HEK293 (cell line): ENCODE data around the gene ITIH5.

ENCODE experiments used
- CTCF ChIP-seq: fragments of 450-650 bp; formaldehyde crosslinking; IDR thresholded peaks from 2 replicates; pipeline ENCODE4 v1.5.1; 2016; ENCODE audit warnings: missing biosample characterization, missing genetic modification characterization
- TF ChIP-seq, protein P1 (sequence below): fragments of 450-650 bp; formaldehyde crosslinking; IDR thresholded peaks from 2 replicates; pipeline ENCODE4 v1.5.1; 2017; ENCODE audit warnings: missing biosample characterization, missing genetic modification characterization

DNA sequence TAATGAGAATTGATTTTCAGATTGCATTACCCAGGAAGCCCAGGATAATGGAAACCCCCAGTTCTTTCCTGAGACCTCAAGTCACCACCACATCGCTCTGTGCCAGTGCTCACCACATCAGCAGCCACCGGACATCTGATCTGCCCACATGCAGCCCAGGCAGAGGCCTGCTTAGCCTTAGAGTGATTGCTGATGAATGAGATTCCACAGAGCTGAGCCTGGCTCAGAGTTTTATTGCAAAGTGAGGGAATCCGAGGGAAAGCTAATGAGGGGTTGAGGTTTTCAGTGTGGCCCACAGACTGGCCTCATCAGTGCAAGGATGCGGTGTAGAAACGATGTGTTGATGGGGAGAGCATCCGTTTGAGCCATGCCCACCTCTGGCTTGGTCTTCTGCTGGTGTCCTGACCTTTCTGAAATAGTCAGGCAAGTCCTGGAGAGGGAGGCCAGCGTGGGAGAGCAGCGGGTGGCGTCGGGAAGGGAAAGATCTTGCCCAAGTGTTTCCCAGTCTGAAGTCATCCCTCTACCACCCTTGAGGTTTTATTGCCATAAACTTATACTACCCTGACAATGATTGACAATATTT, 120.3 kb downstream of the ITIH5 start:
- TF ChIP-seq, protein P1, sequence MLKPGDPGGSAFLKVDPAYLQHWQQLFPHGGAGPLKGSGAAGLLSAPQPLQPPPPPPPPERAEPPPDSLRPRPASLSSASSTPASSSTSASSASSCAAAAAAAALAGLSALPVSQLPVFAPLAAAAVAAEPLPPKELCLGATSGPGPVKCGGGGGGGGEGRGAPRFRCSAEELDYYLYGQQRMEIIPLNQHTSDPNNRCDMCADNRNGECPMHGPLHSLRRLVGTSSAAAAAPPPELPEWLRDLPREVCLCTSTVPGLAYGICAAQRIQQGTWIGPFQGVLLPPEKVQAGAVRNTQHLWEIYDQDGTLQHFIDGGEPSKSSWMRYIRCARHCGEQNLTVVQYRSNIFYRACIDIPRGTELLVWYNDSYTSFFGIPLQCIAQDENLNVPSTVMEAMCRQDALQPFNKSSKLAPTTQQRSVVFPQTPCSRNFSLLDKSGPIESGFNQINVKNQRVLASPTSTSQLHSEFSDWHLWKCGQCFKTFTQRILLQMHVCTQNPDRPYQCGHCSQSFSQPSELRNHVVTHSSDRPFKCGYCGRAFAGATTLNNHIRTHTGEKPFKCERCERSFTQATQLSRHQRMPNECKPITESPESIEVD (tag by site-specific recombination), result no peak
- no peak for TF ChIP-seq CTCF (tag by site-specific recombination)
